HepG2 (cell line): ENCODE data around the gene ARHGAP32. TPM values are rescaled to one million over a fixed set of nuclear protein-coding genes. Genes with fewer than 3 reads are reported as not detected.
A peak's percentile ranks its signal among the peaks of the same experiment; 100 is the strongest.

Experiments used
- CREM ChIP-seq, 2 experiments: sonication (generic) in 1 of 2; formaldehyde crosslinking in 1 of 2; IDR thresholded peaks; 2 replicates each; pipeline versions ENCODE4 v1.4.0 to v1.6.1; 2016 to 2020; ENCODE audit warnings: antibody characterized with exemption in 1 of 2, mild to moderate bottlenecking in 1 of 2, missing genetic modification reagents in 1 of 2
- HNF4G ChIP-seq, 2 experiments: sonication (generic) in 1 of 2; formaldehyde crosslinking in 1 of 2; IDR thresholded peaks; 2 replicates each; pipeline versions ENCODE4 v1.4.0 to v1.6.1; 2011 to 2020; ENCODE audit warnings: borderline replicate concordance in 2 of 2, low read depth in 2 of 2, mild to moderate bottlenecking in 2 of 2, low read length in 1 of 2, missing genetic modification reagents in 1 of 2, moderate library complexity in 1 of 2
- MTA3 ChIP-seq: sonication (generic); formaldehyde crosslinking; IDR thresholded peaks from 2 replicates; pipeline ENCODE4 v1.4.0; 2020; ENCODE audit warnings: missing genetic modification reagents
- SOX5 ChIP-seq: IDR thresholded peaks from 2 replicates; pipeline ENCODE4 v1.6.1; 2016; ENCODE audit warnings: borderline replicate concordance
- SYNCRIP ChIP-seq: fragments of 200-400 bp; formaldehyde crosslinking; IDR thresholded peaks from 2 replicates; pipeline ENCODE4 v1.6.1; 2018; ENCODE audit warnings: mild to moderate bottlenecking, low read depth, low read length; ENCODE audit not compliant: insufficient read depth
- TBX2 ChIP-seq: sonication (generic); formaldehyde crosslinking; IDR thresholded peaks from 2 replicates; pipeline ENCODE4 v1.5.0; 2020; ENCODE audit warnings: missing genetic modification reagents, mild to moderate bottlenecking, borderline replicate concordance
- ZFP41 ChIP-seq: sonication (generic); formaldehyde crosslinking; IDR thresholded peaks from 2 replicates; pipeline ENCODE4 v1.4.0; 2020; ENCODE audit warnings: mild to moderate bottlenecking, missing genetic modification reagents, borderline replicate concordance
- ZNF24 ChIP-seq: fragments of 450-650 bp; IDR thresholded peaks from 2 replicates; pipeline ENCODE4 v1.6.1; 2017; ENCODE audit warnings: antibody characterized with exemption, mild to moderate bottlenecking
- ZNF343 ChIP-seq: sonication (generic); formaldehyde crosslinking; IDR thresholded peaks from 2 replicates; pipeline ENCODE4 v1.4.0; 2020; ENCODE audit warnings: mild to moderate bottlenecking, missing genetic modification reagents
- ZNF441 ChIP-seq: sonication (generic); formaldehyde crosslinking; IDR thresholded peaks from 2 replicates; pipeline ENCODE4 v1.7.0; 2021; ENCODE audit warnings: missing genetic modification reagents, borderline replicate concordance
- ZNF709 ChIP-seq: sonication (generic); formaldehyde crosslinking; IDR thresholded peaks from 2 replicates; pipeline ENCODE4 v1.5.0; 2020; ENCODE audit warnings: mild to moderate bottlenecking, missing genetic modification reagents
- ZNF773 ChIP-seq: sonication (generic); formaldehyde crosslinking; IDR thresholded peaks from 2 replicates; pipeline ENCODE4 v1.4.0; 2020; ENCODE audit warnings: missing genetic modification reagents, borderline replicate concordance
- ZNF792 ChIP-seq: IDR thresholded peaks from 2 replicates; pipeline ENCODE4 v1.6.1; 2016
- ZNF850 ChIP-seq: sonication (generic); formaldehyde crosslinking; conservative IDR thresholded peaks from 2 replicates; pipeline ENCODE4 v1.9.0; 2021; ENCODE audit warnings: mild to moderate bottlenecking, missing genetic modification reagents
- polyA plus RNA-seq, 8 experiments: library from polyadenylated mRNA; depleted of rRNA in 3 of 8; stranded (reverse) in 7 of 8; unstranded in 1 of 8; fragments of >200 nt; fragmentation: Illumina TruSeq in 4 of 8; extraction: Trizol in 4 of 8; gene quantifications; 2 replicates each; pipeline versions ENCODE4 v1.2.1 to v1.2.3, GENCODE V29; 2011 to 2016; ENCODE audit warnings: low read depth in 4 of 8, missing spikeins in 1 of 8, mixed read lengths in 1 of 8; ENCODE audit not compliant: insufficient read depth in 1 of 8
- total RNA-seq, 5 experiments: library from RNA; depleted of rRNA; stranded (reverse); fragments of >200 nt; fragmentation: Illumina TruSeq; extraction: Trizol; gene quantifications; 2 replicates each; pipeline ENCODE4 v1.2.3, GENCODE V29; 2016; ENCODE audit warnings: low read depth in 1 of 5
- TF ChIP-seq, protein P1 (sequence below): sonication (generic); formaldehyde crosslinking; IDR thresholded peaks from 2 replicates; pipeline ENCODE4 v1.5.0; 2020; ENCODE audit warnings: missing genetic modification reagents, mild to moderate bottlenecking, borderline replicate concordance
- TF ChIP-seq, protein P2 (sequence below): IDR thresholded peaks from 2 replicates; pipeline ENCODE4 v1.4.0; 2020; ENCODE audit warnings: mild to moderate bottlenecking, missing genetic modification reagents
- TF ChIP-seq, protein P3 (sequence below): sonication (generic); formaldehyde crosslinking; IDR thresholded peaks from 2 replicates; pipeline ENCODE4 v1.8.1; 2023; ENCODE audit warnings: mild to moderate bottlenecking, moderate library complexity, missing genetic modification reagents
- TF ChIP-seq, protein P4 (sequence below): sonication (generic); formaldehyde crosslinking; IDR thresholded peaks from 2 replicates; pipeline ENCODE4 v1.4.0; 2020; ENCODE audit warnings: missing genetic modification reagents, borderline replicate concordance

Gene ARHGAP32
- total and polyA plus RNA-seq, 2 of the 13 experiments (the other 11 are each of a cell fraction or from before 2014, with no cell fraction given), result 6.3 to 8.2 TPM

DNA sequence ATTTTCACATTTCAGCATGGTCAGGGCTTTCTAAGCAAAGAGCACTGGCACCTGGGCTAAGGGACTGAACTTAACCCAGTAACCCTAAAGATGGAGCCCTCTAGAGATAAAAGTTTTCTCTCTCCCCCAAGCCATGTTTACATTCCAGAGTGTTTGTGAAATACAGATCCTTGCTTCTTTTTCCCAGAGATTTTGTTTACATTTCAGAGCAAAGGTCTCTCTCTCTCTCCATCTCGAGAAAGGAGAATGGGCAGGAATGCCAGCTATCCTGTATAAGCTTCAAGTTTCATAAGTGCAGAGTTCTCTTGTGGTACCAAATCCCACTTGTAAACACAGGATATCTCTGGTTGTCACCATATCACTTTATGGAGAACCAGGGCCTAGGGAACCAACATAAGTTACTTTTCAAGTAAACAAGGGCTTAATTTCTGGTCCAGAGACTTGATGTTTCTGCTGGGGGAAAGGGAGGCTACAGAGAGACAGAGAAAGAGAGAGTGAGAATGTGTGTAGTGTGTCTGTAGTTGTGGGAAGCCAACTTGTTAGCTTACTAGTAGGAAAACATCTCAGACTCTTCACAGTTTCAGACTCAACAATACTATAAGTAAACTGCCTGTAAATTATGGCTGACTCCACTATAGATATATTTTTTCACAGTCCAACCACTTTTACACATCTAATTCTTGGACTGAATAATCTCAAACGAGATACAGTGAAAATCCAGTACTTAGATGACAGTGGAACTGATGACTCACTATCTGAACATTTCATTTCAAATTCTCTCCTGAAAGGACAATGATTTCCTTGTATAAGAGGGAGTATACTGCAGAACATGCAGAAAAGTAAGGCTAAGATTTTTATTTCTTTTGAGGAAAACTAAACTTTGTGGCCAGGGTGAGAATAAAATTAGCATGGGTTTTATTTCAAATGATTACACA, 76.2 kb downstream of the ARHGAP32 start (continued):
- TF ChIP-seq ZNF343 (CRISPR knock-in tag) (no peak), SYNCRIP (no peak), ZNF792 (CRISPR knock-in tag) (no peak), ZNF709 (CRISPR knock-in tag) (no peak), TBX2 (CRISPR knock-in tag) (peak; percentile 44; the same call in 1 of the 2 replicates), SOX5 (CRISPR knock-in tag) (peak; percentile 84), HNF4G (IDR thresholded peaks at IDR 0.05; ENCODE audit: borderline replicate concordance, low read depth, low read length) (peak; percentile 85; the same call in 1 of the 2 replicates), HNF4G (CRISPR knock-in tag; IDR thresholded peaks at IDR 0.05; ENCODE audit: borderline replicate concordance, low read depth) (peak; percentile 79; the same call in 1 of the 2 replicates), CREM (IDR thresholded peaks at IDR 0.05) (peak; percentile 76), CREM (CRISPR knock-in tag; IDR thresholded peaks at IDR 0.05) (no peak), ZFP41 (CRISPR knock-in tag) (no peak), ZNF773 (CRISPR knock-in tag) (no peak), ZNF441 (CRISPR knock-in tag) (no peak), ZNF850 (no peak), ZNF24 (no peak), MTA3 (CRISPR knock-in tag) (no peak)
- TF ChIP-seq, protein P1, sequence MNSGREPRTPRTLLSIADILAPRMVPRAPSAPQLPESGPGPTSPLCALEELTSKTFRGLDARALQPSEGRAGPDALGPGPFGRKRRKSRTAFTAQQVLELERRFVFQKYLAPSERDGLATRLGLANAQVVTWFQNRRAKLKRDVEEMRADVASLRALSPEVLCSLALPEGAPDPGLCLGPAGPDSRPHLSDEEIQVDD (CRISPR knock-in tag), result no peak
- TF ChIP-seq, protein P2, sequence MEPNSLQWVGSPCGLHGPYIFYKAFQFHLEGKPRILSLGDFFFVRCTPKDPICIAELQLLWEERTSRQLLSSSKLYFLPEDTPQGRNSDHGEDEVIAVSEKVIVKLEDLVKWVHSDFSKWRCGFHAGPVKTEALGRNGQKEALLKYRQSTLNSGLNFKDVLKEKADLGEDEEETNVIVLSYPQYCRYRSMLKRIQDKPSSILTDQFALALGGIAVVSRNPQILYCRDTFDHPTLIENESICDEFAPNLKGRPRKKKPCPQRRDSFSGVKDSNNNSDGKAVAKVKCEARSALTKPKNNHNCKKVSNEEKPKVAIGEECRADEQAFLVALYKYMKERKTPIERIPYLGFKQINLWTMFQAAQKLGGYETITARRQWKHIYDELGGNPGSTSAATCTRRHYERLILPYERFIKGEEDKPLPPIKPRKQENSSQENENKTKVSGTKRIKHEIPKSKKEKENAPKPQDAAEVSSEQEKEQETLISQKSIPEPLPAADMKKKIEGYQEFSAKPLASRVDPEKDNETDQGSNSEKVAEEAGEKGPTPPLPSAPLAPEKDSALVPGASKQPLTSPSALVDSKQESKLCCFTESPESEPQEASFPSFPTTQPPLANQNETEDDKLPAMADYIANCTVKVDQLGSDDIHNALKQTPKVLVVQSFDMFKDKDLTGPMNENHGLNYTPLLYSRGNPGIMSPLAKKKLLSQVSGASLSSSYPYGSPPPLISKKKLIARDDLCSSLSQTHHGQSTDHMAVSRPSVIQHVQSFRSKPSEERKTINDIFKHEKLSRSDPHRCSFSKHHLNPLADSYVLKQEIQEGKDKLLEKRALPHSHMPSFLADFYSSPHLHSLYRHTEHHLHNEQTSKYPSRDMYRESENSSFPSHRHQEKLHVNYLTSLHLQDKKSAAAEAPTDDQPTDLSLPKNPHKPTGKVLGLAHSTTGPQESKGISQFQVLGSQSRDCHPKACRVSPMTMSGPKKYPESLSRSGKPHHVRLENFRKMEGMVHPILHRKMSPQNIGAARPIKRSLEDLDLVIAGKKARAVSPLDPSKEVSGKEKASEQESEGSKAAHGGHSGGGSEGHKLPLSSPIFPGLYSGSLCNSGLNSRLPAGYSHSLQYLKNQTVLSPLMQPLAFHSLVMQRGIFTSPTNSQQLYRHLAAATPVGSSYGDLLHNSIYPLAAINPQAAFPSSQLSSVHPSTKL, result peak; percentile 97
- TF ChIP-seq, protein P3, sequence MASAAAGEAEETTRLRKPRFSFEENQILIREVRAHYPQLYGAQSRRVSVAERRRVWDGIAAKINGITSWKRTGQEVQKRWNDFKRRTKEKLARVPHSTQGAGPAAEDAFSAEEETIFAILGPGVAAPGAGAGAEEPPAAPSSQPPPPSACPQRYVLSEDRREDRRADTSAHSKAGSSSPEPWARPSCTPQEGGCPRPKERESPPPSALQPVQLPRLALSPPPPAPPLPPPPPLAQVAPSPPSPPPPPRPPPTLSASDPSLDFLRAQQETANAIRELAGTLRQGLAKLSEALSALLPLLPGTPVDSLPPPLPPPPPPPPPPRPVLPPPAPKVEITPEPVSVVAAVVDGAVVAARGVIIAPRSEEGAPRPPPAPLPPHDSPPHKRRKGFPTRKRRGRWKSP (CRISPR knock-in tag), result peak; percentile 35; the same call in 1 of the 2 replicates
- TF ChIP-seq, protein P4, sequence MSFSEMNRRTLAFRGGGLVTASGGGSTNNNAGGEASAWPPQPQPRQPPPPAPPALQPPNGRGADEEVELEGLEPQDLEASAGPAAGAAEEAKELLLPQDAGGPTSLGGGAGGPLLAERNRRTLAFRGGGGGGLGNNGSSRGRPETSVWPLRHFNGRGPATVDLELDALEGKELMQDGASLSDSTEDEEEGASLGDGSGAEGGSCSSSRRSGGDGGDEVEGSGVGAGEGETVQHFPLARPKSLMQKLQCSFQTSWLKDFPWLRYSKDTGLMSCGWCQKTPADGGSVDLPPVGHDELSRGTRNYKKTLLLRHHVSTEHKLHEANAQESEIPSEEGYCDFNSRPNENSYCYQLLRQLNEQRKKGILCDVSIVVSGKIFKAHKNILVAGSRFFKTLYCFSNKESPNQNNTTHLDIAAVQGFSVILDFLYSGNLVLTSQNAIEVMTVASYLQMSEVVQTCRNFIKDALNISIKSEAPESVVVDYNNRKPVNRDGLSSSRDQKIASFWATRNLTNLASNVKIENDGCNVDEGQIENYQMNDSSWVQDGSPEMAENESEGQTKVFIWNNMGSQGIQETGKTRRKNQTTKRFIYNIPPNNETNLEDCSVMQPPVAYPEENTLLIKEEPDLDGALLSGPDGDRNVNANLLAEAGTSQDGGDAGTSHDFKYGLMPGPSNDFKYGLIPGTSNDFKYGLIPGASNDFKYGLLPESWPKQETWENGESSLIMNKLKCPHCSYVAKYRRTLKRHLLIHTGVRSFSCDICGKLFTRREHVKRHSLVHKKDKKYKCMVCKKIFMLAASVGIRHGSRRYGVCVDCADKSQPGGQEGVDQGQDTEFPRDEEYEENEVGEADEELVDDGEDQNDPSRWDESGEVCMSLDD (CRISPR knock-in tag), result no peak
